Measurements from ENCODE around the gene PSMB3.
"Not testable (repeated sequence)": the region's sequence is repeated elsewhere in the genome, so short reads cannot be mapped to it uniquely, and the experiment has no call there.

PSMB3 gene

GRCh38 chr17:38726145-38726544 lies 26.4 kb upstream of the PSMB3 start:
- H3K36me3 Mint-ChIP-seq (ENCODE audit: low read depth): peaks cover 21% of the 10 kb centered on the region
- H3K9me3 Mint-ChIP-seq; H3K4me3 Mint-ChIP-seq; H3K27me3 Mint-ChIP-seq (ENCODE audit: low read depth): not testable (repeated sequence)
- peaks cover 32% of the 10 kb centered on the region for H3K4me1 Mint-ChIP-seq (ENCODE audit: low read depth)
- peak overlapping the region; percentile 74 for H3K27ac Mint-ChIP-seq

- Mint-ChIP-seq H3K36me3 (ENCODE audit: low read depth) (peaks cover 20% of the 10 kb centered on the region), H3K27me3 (ENCODE audit: low read depth) (no peaks in the 10 kb centered on the region), H3K9me3 (no peaks in the 10 kb centered on the region), H3K4me1 (ENCODE audit: low read depth) (peaks cover 42% of the 10 kb centered on the region), H3K4me3 (peak overlapping the region; percentile 76), H3K27ac (peak overlapping the region; percentile 89)
These were observed 24.8 kb upstream of the PSMB3 start for GRCh38 chr17:38727736-38728135.

GRCh38 chr17:38728290-38728831 lies 24.2 kb upstream of the PSMB3 start:
- H3K27ac Mint-ChIP-seq: peak overlapping the region; percentile 89
- H3K9me3 Mint-ChIP-seq: no peaks in the 10 kb centered on the region
- H3K4me1 Mint-ChIP-seq (ENCODE audit: low read depth): peaks cover 47% of the 10 kb centered on the region
- peak overlapping the region; percentile 76 for H3K4me3 Mint-ChIP-seq
- H3K36me3 Mint-ChIP-seq (ENCODE audit: low read depth): peaks cover 19% of the 10 kb centered on the region
- H3K27me3 Mint-ChIP-seq (ENCODE audit: low read depth): no peaks in the 10 kb centered on the region

GRCh38 chr17:38729368-38729885 lies 23.1 kb upstream of the PSMB3 start:
- Mint-ChIP-seq H3K27ac (peak overlapping the region; percentile 89), H3K36me3 (ENCODE audit: low read depth) (peaks cover 21% of the 10 kb centered on the region), H3K4me3 (peak overlapping the region; percentile 57), H3K4me1 (ENCODE audit: low read depth) (peaks cover 58% of the 10 kb centered on the region), H3K27me3 (ENCODE audit: low read depth) (no peaks in the 10 kb centered on the region), H3K9me3 (no peaks in the 10 kb centered on the region)

GRCh38 chr17:38729886-38730525 lies 22.5 kb upstream of the PSMB3 start, which contains the start of gene CISD3:
TSS of gene CISD3 (plus strand) at chr17:38730341. CDS start at chr17:38730359, 18 bp downstream.
- Mint-ChIP-seq H3K9me3 (no peaks in the 10 kb centered on the region), H3K4me1 (ENCODE audit: low read depth) (peaks cover 62% of the 10 kb centered on the region), H3K27ac (peak within 1 kb of the TSS; percentile 90), H3K36me3 (ENCODE audit: low read depth) (peaks cover 19% of the 10 kb centered on the region), H3K27me3 (ENCODE audit: low read depth) (no peaks in the 10 kb centered on the region), H3K4me3 (peak within 1 kb of the TSS; percentile 93)

GRCh38 chr17:38730526-38731379 lies 21.8 kb upstream of the PSMB3 start:
- H3K4me1 Mint-ChIP-seq (ENCODE audit: low read depth): peaks cover 63% of the 10 kb centered on the region
- H3K4me3 Mint-ChIP-seq: peak overlapping the region; percentile 93
- peak overlapping the region; percentile 90 for H3K27ac Mint-ChIP-seq
- no peaks in the 10 kb centered on the region for H3K9me3 Mint-ChIP-seq
- H3K36me3 Mint-ChIP-seq (ENCODE audit: low read depth): peaks cover 18% of the 10 kb centered on the region
- no peaks in the 10 kb centered on the region for H3K27me3 Mint-ChIP-seq (ENCODE audit: low read depth)

GRCh38 chr17:38731526-38732294 lies 20.8 kb upstream of the PSMB3 start:
- no peaks in the 10 kb centered on the region for H3K27me3 Mint-ChIP-seq (ENCODE audit: low read depth)
- peaks cover 60% of the 10 kb centered on the region for H3K4me1 Mint-ChIP-seq (ENCODE audit: low read depth)
- peaks cover 18% of the 10 kb centered on the region for H3K36me3 Mint-ChIP-seq (ENCODE audit: low read depth)
- H3K9me3 Mint-ChIP-seq: no peaks in the 10 kb centered on the region
- H3K4me3 Mint-ChIP-seq: peak overlapping the region; percentile 75
- peak overlapping the region; percentile 67 for H3K27ac Mint-ChIP-seq

- Mint-ChIP-seq H3K27me3 (ENCODE audit: low read depth) (no peaks in the 10 kb centered on the region), H3K9me3 (no peaks in the 10 kb centered on the region), H3K36me3 (ENCODE audit: low read depth) (peaks cover 18% of the 10 kb centered on the region), H3K27ac (peak overlapping the region; percentile 67), H3K4me3 (peak overlapping the region; percentile 75), H3K4me1 (ENCODE audit: low read depth) (peaks cover 57% of the 10 kb centered on the region)
These were observed 19.9 kb upstream of the PSMB3 start for GRCh38 chr17:38732376-38733281.

GRCh38 chr17:38733282-38733981 lies 19.1 kb upstream of the PSMB3 start:
- no peak overlapping the region for H3K4me3 Mint-ChIP-seq
- H3K9me3 Mint-ChIP-seq: no peaks in the 10 kb centered on the region
- H3K36me3 Mint-ChIP-seq (ENCODE audit: low read depth): peaks cover 11% of the 10 kb centered on the region
- peak overlapping the region; percentile 74 for H3K27ac Mint-ChIP-seq
- H3K4me1 Mint-ChIP-seq (ENCODE audit: low read depth): peaks cover 49% of the 10 kb centered on the region
- no peaks in the 10 kb centered on the region for H3K27me3 Mint-ChIP-seq (ENCODE audit: low read depth)

- no peaks in the 10 kb centered on the region for H3K27me3 Mint-ChIP-seq (ENCODE audit: low read depth)
- peaks cover 40% of the 10 kb centered on the region for H3K4me1 Mint-ChIP-seq (ENCODE audit: low read depth)
- no peaks in the 10 kb centered on the region for H3K9me3 Mint-ChIP-seq
- peak overlapping the region; percentile 76 for H3K27ac Mint-ChIP-seq
- peaks cover 11% of the 10 kb centered on the region for H3K36me3 Mint-ChIP-seq (ENCODE audit: low read depth)
- no peak overlapping the region for H3K4me3 Mint-ChIP-seq
These were observed 18.3 kb upstream of the PSMB3 start for GRCh38 chr17:38733982-38734973.

GRCh38 chr17:38735161-38735997 lies 17.2 kb upstream of the PSMB3 start:
- no peaks in the 10 kb centered on the region for H3K9me3 Mint-ChIP-seq
- peaks cover 37% of the 10 kb centered on the region for H3K4me1 Mint-ChIP-seq (ENCODE audit: low read depth)
- peak overlapping the region; percentile 59 for H3K27ac Mint-ChIP-seq
- H3K36me3 Mint-ChIP-seq (ENCODE audit: low read depth): peaks cover 11% of the 10 kb centered on the region
- H3K4me3 Mint-ChIP-seq: no peak overlapping the region
- no peaks in the 10 kb centered on the region for H3K27me3 Mint-ChIP-seq (ENCODE audit: low read depth)

Measured in T-helper 1 cell treated with Interleukin-12 subunit alpha and Interleukin-12 subunit beta and Interleukin-4 antibody, amounts not matched to agents 30 μg/mL and 1 μg/mL, for 36 hours (primary cell).